Psoas muscle (tissue), 8 donors: ENCODE measurements around the gene FOXI1. TPM values are rescaled to one million over a fixed set of nuclear protein-coding genes. Genes with fewer than 3 reads are reported as not detected.

Source experiments
- ATAC-seq, 4 donors: fragments of 200-7000 bp; cut with Tn5 transposase; one replicate each; pipeline ENCODE4 v1.9.1; 2020; ENCODE audit warnings: moderate library complexity in 3 of 4, mild to moderate bottlenecking in 2 of 4
- DNase-seq, 2 donors: peaks; one replicate each; pipeline ENCODE4 v3.0.0-alpha.2; 2020
- H3K27ac ChIP-seq: fragments of 200-600 bp; one replicate; pipeline ENCODE4 v1.8.0; 2022
- H3K27me3 ChIP-seq, 3 donors: fragments of 200-600 bp in 1 of 3; one replicate each; pipeline versions ENCODE4 v1.6.1 to v1.8.0; 2013 to 2022; ENCODE audit warnings: low read length in 2 of 3, mild to moderate bottlenecking in 2 of 3, moderate library complexity in 1 of 3; ENCODE audit not compliant: insufficient read depth in 3 of 3
- H3K36me3 ChIP-seq, 2 donors: fragments of 200-600 bp in 1 of 2; one replicate each; pipeline versions ENCODE4 v1.6.1 to v1.8.0; 2013 to 2022; ENCODE audit warnings: low read depth in 1 of 2, mild to moderate bottlenecking in 1 of 2, moderate library complexity in 1 of 2; ENCODE audit not compliant: insufficient read depth in 1 of 2
- H3K4me1 ChIP-seq: fragments of 200-600 bp; one replicate; pipeline ENCODE4 v1.8.0; 2022
- H3K4me3 ChIP-seq: fragments of 200-600 bp; one replicate; pipeline ENCODE4 v1.8.0; 2022; ENCODE audit warnings: mild to moderate bottlenecking
- H3K9me3 ChIP-seq: fragments of 200-600 bp; one replicate; pipeline ENCODE4 v1.8.0; 2022
- CTCF ChIP-seq: fragments of 200-600 bp; IDR thresholded peaks from one replicate; pipeline ENCODE4 v1.8.0; 2022; ENCODE audit warnings: antibody characterized with exemption
- WGBS, 3 donors: extraction: QIAGEN DNeasy Blood & Tissue Kit; methylation state at CpG; one replicate each; pipeline versions ENCODE4 v1.1.6 to v1.1.7; 2013; 5-methylcytosine and 5-hydroxymethylcytosine counted together
- intact Hi-C, 2 donors: fragments of 100-400 bp; cut with DNase I; formaldehyde crosslinking; loops; one replicate each; pipeline versions ENCODE4 v1.11.0 to v1.14.2; 2022
- polyA plus RNA-seq, 3 donors: library from polyadenylated mRNA; stranded (reverse); fragments of 200-250 nt; gene quantifications; one replicate each; pipeline ENCODE4 v1.2.3, GENCODE V29; 2013
- total RNA-seq, 4 donors: library from RNA; stranded (reverse); fragmentation: NEBNext Ultra II Directional in 2 of 4; extraction: Animal tissue kit (Norgen Biotek cat#: 25700) in 2 of 4; gene quantifications; one replicate each; pipeline versions ENCODE4 v1.2.1 to v1.2.4, GENCODE V29; 2021 to 2023
- donor health status: healthy with polysubstance abuse.
- donor health status: DM: no; HTN: no; CAD: no; lungs with moderate emphysema.
- donor health status: Bipolar disorder and iron deficiency.
- donor health status: healthy.
- donor health status: DM: yes; HTN: yes; CAD: no.
- donor health status: DM: no; HTN: no; CAD: no.
- donor health status: DM: no; HTN: no; CAD: no.
- donor health status: DM: yes; HTN: yes; CAD: no.

The FOXI1 gene
- total and polyA plus RNA-seq, 7 donors = not detected

DNA sequence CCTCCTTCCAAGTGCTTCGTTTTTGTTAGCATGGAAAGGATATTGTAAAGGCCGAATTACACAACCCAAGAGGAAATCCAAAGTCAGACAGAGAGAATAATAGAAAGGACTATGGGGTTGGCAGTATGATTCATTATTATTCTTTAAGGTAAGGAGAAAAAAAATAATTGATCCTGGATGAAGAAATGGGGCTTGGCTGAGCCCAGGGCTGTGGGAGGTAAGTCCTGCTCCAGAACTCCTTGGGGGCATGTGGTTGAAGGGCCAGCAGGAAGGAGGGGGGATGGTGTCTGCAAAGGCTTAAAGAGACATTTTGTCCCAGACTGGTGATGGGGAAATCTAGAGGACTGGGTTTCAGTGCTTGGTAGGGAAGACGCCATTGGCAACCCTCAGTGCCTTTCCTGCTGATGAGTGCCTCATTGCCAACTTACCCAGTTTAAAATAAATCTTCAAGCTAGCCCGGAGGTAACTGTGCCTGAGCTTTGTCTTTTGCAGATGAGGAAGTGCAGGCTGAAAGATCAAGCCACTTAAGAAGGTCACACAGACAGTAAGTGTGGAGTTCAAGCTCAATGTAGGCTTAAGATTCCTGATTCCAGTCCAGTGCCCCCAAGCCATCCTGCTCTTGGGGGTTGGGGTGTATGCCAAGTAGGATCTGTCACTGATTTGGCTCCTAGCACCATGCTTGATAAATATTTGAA, 30.2 kb downstream of the FOXI1 start:
- Histone ChIP-seq H3K9me3 (no peaks in the 10 kb centered on the region), H3K36me3 (no peaks in the 10 kb centered on the region), H3K27ac (no peak overlapping the region), H3K4me3 (no peak overlapping the region), H3K4me1 (no peaks in the 10 kb centered on the region), H3K27me3 (peaks cover 0 to 3% (median 0%) of the 10 kb centered on the region in 3 donors)
- TF ChIP-seq CTCF = no peak
- intact Hi-C loops = no loop called here
- 61 to 69% (median 67%) methylated on average over 4 of the region's 4 CpGs for WGBS, 3 donors
- ATAC-seq = no peak
- DNase-seq = no peak

- DNase-seq (no peak), ATAC-seq (no peak)
- H3K27me3 ChIP-seq = peaks cover 0 to 3% (median 0%) of the 10 kb centered on the region in 3 donors
- no peak overlapping the region for H3K4me3 ChIP-seq
- no peaks in the 10 kb centered on the region for H3K9me3 ChIP-seq
- 53 to 60% (median 54%) methylated on average over 3 of the region's 3 CpGs for WGBS, 3 donors
- no peak overlapping the region for H3K27ac ChIP-seq
- no peak for TF ChIP-seq CTCF
- intact Hi-C loops = no loop called here
- H3K4me1 ChIP-seq = no peaks in the 10 kb centered on the region
- no peaks in the 10 kb centered on the region for H3K36me3 ChIP-seq
Observed at GRCh38 chr5:170136506-170136905, 30.8 kb downstream of the FOXI1 start.

- Histone ChIP-seq H3K36me3 (no peaks in the 10 kb centered on the region), H3K27ac (no peak overlapping the region), H3K9me3 (no peaks in the 10 kb centered on the region), H3K4me3 (no peak overlapping the region), H3K27me3 (peaks cover 0 to 3% (median 0%) of the 10 kb centered on the region in 3 donors), H3K4me1 (no peaks in the 10 kb centered on the region)
- intact Hi-C loops = no loop called here
- ATAC-seq (no peak), DNase-seq (no peak)
- TF ChIP-seq CTCF = no peak
- WGBS, 3 donors = 82 to 90% (median 83%) methylated on average over 2 of the region's 2 CpGs
Observed at GRCh38 chr5:170137694-170138214, 32.1 kb downstream of the FOXI1 start.

DNA sequence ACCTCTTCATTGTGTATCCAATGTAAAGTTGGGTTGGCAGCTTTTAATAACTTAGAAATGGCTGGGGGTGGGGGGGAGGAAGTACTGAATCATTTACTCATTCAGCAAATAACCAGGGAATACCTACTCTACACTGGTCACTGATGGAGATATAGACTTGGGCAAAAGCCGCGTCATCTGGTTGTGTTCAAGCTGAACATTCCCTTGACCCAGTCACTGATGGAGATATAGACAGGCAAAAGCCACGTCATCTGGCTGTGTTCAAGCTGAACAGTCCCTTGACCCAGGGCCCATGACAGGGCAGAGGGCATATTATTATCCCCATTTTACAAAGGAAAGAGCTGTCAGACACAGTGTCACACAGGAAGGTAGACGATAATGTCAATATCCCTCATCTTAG, 32.6 kb downstream of the FOXI1 start:
- WGBS, 3 donors = 87 to 90% (median 87%) methylated on average over 4 of the region's 4 CpGs
- Histone ChIP-seq H3K9me3 (no peaks in the 10 kb centered on the region), H3K27ac (no peak overlapping the region), H3K4me3 (no peak overlapping the region), H3K36me3 (no peaks in the 10 kb centered on the region), H3K27me3 (peaks cover 0 to 3% (median 0%) of the 10 kb centered on the region in 3 donors), H3K4me1 (no peaks in the 10 kb centered on the region)
- no peak for TF ChIP-seq CTCF
- no peak for DNase-seq
- intact Hi-C loops = no loop called here
- no peak for ATAC-seq
